ENCODE data around the gene DTX3. TPM values are rescaled to one million over a fixed set of nuclear protein-coding genes. Genes with fewer than 3 reads are reported as not detected.
"Not testable (repeated sequence)": the region's sequence is repeated elsewhere in the genome, so short reads cannot be mapped to it uniquely, and the experiment has no call there.

DTX3 gene
- total RNA-seq, 1 donor from 2014 or later, result 23.8 TPM

DNA sequence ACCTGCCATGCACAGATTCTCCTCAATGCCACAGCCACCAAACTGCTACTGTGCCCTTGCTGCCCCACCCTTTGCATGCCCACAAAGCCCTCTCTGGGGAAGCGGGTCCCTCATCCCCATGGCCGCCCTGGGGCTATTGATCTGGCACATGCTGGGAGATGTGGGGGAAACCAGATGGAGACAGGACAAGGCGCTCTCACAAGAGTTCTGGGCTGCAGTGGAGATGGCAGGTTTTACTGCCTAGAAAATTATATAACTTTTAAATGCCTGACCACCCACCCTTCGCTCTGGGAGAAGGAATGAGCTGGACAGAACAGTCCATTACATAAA, 24.2 kb upstream of the DTX3 start:
- ATAC-seq (no peak), DNase-seq (ENCODE audit: missing footprints) (no peak)
- intact Hi-C loops (cut with DNase I), result no loop called here

DNA sequence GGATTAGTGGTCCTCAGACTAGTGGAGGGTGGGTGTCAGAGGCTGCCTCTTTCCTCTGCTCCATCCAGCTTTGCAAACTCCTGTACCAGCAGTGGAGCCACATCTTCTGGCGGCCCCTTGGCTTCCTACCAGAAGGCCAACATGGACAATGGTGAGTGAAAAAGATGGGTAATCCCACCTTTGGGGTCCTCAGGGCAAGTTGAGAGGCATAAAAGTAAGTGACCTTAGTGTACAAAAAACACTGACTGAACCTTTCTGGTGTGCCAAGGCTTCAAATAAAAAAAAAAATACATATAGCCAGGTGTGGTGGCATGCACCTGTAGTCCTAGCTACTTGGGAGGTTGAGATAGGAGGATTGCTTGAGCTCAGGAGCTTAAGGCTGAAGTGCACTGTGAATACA, 22.8 kb upstream of the DTX3 start:
- DNase-seq (ENCODE audit: missing footprints) (no peak), ATAC-seq (no peak)
- intact Hi-C loops (cut with DNase I), result no loop called here

DNA sequence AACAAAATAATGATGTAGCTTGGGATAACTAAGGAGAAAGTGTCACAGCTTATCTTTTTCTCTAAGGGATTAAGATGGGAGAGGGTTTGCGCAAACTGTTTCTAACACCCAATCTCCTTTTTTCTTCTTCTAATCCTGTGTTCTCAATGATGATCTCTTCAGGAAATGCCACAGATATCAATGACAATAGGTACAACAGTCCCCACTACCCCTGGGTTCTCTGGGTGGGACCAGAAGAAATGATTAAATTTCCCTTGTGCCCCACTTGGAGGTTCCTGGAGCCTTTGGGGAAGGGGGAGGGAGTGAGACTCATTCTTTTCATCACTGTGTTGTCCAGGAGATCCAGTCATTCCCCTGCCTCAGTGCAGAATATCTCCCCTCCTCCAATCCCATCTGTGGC, 22.2 kb upstream of the DTX3 start:
- DNase-seq (ENCODE audit: missing footprints), result no peak
- no peak for ATAC-seq
- intact Hi-C loops (cut with DNase I), result no loop called here

DNA sequence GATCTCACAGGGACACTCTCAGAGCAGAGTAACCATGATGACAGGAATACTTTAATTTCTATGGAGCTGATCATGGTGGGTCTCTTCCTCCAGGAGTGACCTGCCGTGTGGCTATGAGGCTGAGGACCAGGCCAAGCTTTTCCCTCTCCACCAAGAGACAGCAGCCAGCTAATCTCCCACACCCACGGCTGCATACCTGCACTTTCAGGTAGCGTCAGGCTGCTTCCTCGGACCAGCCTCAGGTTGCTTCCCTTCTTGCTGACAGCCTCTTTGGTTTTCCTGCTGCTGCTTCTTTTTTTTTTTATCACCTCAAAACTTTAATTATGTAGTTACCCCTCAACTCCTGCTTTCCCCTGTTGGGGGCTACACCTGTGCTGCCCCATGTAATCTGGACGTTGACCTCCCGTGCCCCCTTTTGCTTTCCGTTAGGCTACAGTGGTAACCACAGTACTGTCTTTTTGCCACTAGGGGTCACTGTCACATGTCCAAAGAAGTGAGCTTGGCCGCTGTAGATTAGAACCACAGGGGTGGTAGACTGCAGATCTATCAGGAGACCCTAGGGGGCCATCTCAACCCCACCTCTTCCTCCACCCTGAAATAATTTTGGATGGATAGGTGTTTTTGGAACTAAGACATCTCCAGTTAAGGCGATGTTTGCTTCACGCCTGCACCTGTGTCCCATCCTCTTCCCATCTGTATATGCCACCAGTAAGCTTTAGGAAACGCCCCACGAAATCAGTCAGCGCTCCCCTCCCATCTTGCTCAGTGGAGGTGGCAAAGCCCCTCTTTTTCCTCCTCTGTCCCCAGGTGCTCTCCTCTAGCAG, 21.4 kb upstream of the DTX3 start:
- ATAC-seq (peak; percentile 95), DNase-seq (ENCODE audit: missing footprints) (no peak)
- intact Hi-C loops (cut with DNase I), result loop anchor here (1.0 kb wide), 2 partner anchors 38 to 50 kb away; partner anchors contain the start of gene B4GALNT1

DNA sequence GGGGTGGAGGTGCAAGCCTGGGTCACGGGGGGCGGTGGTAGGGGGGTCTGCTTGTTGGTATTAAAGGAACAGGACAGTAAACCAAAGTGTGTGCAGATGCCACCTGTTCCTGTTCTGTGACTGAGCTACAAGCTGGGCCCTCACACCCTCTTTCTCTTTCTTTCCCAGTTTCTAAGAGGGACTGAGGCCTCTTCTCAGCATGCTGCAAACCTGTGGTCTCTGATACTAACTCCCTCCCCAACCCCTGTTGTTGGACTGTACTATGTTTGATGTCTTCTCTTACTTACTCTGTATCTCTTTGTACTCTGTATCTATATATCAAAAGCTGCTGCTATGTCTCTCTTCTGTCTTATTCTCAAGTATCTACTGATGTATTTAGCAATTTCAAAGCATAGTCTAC, 20.6 kb upstream of the DTX3 start:
- intact Hi-C loops (cut with DNase I), result no loop called here
- DNase-seq (ENCODE audit: missing footprints) (no peak), ATAC-seq (no peak)

DNA sequence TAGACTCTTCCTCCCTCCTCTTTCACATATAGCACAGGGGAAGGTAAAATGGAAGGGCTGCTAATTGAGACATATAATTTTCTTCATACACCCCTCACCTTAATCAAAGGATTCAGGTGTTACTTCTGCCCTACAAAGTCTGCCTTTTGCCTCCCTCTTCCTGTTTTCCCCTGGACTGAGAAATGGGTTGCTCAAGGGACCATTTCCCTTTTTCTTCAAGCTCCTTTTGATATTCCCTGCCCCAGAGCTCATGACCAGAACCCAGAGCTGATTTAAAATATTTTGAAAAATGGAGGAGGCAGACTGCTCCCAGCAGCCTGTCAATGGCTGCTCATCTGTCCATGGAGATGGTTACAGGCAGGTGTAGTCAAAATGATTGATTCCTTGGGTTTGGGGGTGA, 19.9 kb upstream of the DTX3 start:
- no peak for ATAC-seq
- intact Hi-C loops (cut with DNase I), result no loop called here

DNA sequence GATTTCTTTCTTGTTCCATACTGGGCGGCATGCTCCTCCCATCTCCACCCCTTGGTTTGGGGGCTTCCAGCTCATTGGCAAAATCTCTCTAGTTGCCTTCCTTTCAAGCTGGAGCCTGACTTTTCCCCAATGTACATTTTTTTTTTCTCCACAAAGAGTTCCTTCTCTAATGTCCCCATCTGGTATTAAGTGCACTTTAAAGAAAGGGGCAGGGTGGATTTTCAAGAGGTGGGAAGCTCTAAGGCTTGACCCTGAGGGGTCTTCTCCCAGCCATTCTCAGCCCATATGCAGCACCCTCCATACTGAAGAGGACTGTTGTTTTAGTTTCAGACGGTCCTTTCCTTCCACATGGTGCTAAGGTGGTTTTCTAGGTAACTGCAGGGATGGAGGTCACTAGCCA, 19.5 kb upstream of the DTX3 start:
- ATAC-seq (no peak), DNase-seq (ENCODE audit: missing footprints) (no peak)
- intact Hi-C loops (cut with DNase I), result no loop called here

More for the DNA sequence above, 19.9 kb upstream of the DTX3 start:
- no peak for DNase-seq (ENCODE audit: missing footprints)

GRCh38 chr12:57586128-57586527, 18.5 kb upstream of the DTX3 start:
- intact Hi-C loops (cut with DNase I), result no loop called here
- DNase-seq (ENCODE audit: missing footprints), result no peak
- no peak for ATAC-seq

- intact Hi-C loops (cut with DNase I), result no loop called here
- ATAC-seq, result no peak
- DNase-seq (ENCODE audit: missing footprints), result no peak
Observed at GRCh38 chr12:57586832-57587429, 17.7 kb upstream of the DTX3 start.

GRCh38 chr12:57588951-57589610, 15.5 kb upstream of the DTX3 start:
- DNase-seq (ENCODE audit: missing footprints); ATAC-seq; intact Hi-C loops (cut with DNase I): not testable (repeated sequence)

DNA sequence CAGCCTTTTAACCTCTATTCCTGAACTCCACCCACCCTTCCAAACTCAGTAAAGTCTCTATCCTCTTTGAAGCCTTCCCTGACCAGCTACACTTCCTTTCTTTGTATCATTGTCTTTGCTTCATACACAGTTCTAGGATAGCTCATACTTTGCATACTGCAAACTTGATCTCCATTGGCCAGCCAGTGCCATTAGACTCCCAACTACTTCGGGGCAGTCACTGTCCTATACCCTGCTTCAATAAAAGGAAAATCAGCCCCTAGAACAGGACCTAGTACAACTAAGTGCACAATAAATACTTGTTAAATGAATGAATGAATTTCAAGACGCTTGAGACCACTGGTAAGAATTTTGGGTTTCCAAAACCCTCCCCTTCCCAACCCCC, 14.2 kb upstream of the DTX3 start:
- ATAC-seq (no peak), DNase-seq (ENCODE audit: missing footprints) (no peak)
- intact Hi-C loops (cut with DNase I), result no loop called here

DNA sequence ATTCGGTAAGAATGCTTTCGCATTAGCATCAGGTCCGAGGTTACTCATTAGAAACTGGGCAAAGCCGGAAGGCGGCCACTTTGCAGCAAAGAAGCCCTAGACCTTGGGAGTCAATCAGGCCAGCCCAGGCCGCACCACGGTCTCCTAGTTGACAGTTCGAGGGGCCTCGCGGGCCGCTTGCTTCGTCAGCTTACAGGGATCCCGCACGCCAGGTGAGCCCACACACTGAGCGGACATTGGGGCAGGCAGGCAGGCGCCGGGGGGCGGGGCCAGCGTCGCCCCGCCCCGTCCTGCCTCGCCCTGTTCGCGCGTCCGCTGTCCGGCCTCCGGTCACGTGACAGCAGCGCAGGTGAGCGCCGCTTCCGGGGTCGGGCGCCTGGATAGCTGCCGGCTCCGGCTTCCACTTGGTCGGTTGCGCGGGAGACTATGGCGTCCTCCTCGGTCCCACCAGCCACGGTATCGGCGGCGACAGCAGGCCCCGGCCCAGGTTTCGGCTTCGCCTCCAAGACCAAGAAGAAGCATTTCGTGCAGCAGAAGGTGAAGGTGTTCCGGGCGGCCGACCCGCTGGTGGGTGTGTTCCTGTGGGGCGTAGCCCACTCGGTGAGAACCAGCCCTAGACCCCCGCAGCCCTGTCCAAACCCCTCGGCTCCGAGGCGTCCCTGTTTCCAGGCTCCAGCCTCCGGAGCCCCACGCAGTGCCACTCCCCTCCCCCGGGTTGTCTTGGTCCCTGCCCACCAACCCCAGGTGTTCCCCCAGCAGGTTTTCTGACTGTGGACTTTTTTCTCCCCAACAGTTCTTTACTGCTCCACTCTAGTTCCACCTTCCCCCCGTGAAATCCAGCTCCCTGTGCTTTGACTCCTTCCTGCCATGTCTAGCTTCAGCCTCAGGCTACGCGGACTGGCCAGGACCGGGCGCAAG, 13.5 kb upstream of the DTX3 start, which contains the start of gene PIP4K2C:
TSS of gene PIP4K2C (plus strand) at position 329 of the 918 bp plus-strand sequence. CDS start at position 427, 98 bp downstream.
- DNase-seq (ENCODE audit: missing footprints) (peak; percentile 93), ATAC-seq (peak; percentile 98)
- intact Hi-C loops (cut with DNase I), result no loop called here

DNA sequence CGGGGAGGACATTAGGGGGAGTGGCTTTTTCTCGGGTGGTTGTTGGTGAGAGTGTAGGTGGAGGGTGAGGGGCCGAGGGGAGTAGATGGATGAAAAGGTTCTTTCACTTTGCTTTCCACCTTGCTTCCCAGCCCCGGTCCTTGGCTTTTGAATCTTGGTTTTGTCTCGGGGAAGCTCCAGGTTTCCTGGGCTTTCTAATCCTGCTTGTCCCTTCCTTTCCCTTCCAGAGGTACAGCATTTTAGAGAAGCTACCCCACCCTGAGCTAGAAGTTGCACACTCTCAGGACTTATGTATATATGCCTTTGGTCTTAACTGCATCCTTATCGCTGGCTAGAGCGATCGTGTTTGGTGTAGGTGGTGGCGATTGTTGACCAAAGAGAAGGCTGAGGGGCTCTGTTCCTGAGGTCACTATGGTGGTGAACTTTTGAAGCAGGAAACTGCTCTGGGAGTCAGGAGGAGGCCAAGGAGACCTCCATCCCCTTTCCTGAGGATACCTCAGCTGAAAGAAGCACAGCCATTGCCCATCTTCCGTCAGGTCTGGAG, 12.8 kb upstream of the DTX3 start:
- DNase-seq (ENCODE audit: missing footprints) (no peak), ATAC-seq (no peak)
- intact Hi-C loops (cut with DNase I), result no loop called here

- intact Hi-C loops (cut with DNase I), result no loop called here
- ATAC-seq (no peak), DNase-seq (ENCODE audit: missing footprints) (no peak)
Observed at GRCh38 chr12:57592551-57593165, 12.0 kb upstream of the DTX3 start.

DNA sequence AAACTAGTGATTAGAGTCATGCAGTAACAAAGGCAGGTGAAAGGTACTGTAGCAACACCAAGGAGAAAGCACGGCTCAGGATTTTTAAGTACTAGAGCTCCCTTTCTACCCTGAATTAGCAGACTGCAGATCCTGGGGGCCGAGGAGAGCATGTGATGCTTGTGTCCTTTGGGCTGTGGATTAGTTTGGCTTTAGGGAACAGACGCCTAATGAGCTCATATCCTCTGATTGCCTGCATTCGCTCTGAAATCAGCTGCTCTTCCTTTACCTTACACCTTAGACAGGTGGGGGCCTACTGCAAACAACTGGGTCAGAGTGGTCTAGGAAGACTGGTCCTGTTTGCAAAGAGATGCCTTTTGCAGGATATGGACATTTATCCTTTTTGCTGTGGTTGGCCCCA, 11.4 kb upstream of the DTX3 start:
- no peak for DNase-seq (ENCODE audit: missing footprints)
- ATAC-seq, result no peak
- intact Hi-C loops (cut with DNase I), result no loop called here

- ATAC-seq (no peak), DNase-seq (ENCODE audit: missing footprints) (no peak)
- intact Hi-C loops (cut with DNase I), result no loop called here
Observed at GRCh38 chr12:57600395-57600794, 4.2 kb upstream of the DTX3 start.

GRCh38 chr12:57602544-57602943, 2.1 kb upstream of the DTX3 start:
- intact Hi-C loops (cut with DNase I), result no loop called here
- no peak for DNase-seq (ENCODE audit: missing footprints)
- ATAC-seq, result no peak

DNA sequence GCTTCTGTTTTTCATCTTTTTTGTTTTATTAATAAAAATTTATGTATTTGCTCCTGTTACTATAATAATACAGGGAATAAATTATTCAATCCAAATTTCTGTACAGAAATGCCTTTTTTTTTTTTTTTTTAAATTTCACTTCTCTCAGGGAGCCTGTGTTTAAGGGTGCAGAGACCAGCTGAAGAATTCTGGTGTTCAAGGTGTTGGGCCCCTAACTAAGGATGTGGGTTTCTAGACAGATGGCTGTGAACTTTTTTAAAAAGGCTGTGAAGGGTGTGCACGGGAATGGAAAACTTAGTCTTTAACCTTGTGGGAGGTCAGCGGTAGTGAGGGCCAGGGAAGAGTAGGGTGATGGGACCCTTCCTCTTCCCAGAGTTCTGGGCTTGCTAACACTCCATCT, 1.3 kb upstream of the DTX3 start:
- ATAC-seq (no peak), DNase-seq (ENCODE audit: missing footprints) (no peak)
- intact Hi-C loops (cut with DNase I), result no loop called here

Data from Right ventricle myocardium inferior (tissue), 1 donor.